ENCODE results near the gene MAOB.

Gene MAOB

DNA sequence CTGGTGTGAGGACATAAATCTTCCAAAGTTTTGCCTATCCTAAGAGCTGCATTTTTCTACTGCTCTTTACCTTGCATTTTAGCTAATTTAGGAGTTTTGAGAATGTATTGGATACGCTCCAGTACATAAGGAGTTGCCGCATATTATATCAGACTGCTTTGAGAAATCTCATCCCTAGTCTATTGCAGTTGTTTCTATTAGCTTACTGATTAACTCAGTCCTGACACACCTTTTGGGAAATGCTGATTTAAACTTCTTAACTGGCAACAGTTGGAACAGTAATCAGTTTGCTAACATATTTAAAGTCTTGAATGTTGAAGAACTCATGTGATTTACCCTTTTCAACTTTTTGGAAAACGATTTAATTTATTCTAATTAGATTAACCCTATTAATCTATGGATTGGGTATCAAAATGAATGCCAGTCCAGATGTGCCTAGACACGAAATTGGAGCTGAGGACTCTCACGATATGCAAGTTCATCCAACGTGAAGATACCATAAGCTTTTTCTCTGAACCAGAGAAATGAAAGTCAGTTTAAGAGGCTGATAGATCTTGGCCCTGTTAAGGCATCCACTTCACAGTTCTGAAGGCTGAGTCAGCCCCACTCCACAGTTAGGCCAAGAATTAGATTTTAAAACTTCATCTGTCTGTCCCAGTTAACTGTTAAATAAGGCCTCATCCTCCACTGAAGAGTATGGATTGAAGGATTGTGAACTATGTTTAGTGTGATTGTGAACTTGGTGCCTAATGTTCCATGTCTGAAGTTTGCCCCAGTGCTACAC lies 136.1 kb downstream of the MAOB start:
- intact Hi-C loops (cut with DNase I; ENCODE audit: low total_unique reads) = no loop called here

DNA sequence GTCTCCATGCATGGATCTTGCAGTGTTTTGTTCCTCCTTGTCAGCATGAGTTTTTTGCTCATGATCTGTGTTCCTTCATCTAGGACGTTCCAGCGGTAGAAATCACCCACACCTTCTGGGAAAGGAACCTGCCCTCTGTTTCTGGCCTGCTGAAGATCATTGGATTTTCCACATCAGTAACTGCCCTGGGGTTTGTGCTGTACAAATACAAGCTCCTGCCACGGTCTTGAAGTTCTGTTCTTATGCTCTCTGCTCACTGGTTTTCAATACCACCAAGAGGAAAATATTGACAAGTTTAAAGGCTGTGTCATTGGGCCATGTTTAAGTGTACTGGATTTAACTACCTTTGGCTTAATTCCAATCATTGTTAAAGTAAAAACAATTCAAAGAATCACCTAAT lies 138.0 kb downstream of the MAOB start:
- no peaks in the 10 kb centered on the region for H3K9me3 ChIP-seq
- no peak for DNase-seq
- TF ChIP-seq, protein P1, sequence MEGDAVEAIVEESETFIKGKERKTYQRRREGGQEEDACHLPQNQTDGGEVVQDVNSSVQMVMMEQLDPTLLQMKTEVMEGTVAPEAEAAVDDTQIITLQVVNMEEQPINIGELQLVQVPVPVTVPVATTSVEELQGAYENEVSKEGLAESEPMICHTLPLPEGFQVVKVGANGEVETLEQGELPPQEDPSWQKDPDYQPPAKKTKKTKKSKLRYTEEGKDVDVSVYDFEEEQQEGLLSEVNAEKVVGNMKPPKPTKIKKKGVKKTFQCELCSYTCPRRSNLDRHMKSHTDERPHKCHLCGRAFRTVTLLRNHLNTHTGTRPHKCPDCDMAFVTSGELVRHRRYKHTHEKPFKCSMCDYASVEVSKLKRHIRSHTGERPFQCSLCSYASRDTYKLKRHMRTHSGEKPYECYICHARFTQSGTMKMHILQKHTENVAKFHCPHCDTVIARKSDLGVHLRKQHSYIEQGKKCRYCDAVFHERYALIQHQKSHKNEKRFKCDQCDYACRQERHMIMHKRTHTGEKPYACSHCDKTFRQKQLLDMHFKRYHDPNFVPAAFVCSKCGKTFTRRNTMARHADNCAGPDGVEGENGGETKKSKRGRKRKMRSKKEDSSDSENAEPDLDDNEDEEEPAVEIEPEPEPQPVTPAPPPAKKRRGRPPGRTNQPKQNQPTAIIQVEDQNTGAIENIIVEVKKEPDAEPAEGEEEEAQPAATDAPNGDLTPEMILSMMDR (IDR thresholded peaks at IDR 0.05) = no peak
- H3K36me3 ChIP-seq = peaks cover 7 to 29% (median 20%) of the 10 kb centered on the region in 3 donors
- intact Hi-C loops (cut with DNase I; ENCODE audit: low total_unique reads) = loop anchor here (5.0 kb wide), 1 partner anchor 87 kb away; the partner anchor contains the start of gene MAOA
- peaks cover 0 to 22% (median 0%) of the 10 kb centered on the region in 4 donors for H3K4me1 ChIP-seq
- H3K27ac ChIP-seq = no peak overlapping the region
- H3K4me3 ChIP-seq = no peak overlapping the region
- no peaks in the 10 kb centered on the region for H3K27me3 ChIP-seq

More for the DNA sequence above, 136.1 kb downstream of the MAOB start:
- H3K4me3 ChIP-seq = no peak overlapping the region
- peaks cover 0 to 21% (median 0%) of the 10 kb centered on the region in 4 donors for H3K4me1 ChIP-seq
- no peaks in the 10 kb centered on the region for H3K27me3 ChIP-seq
- no peak overlapping the region for H3K27ac ChIP-seq
- H3K9me3 ChIP-seq = no peaks in the 10 kb centered on the region
- DNase-seq = no peak
- TF ChIP-seq, protein P1 (IDR thresholded peaks at IDR 0.05) = no peak
- peaks cover 2 to 25% (median 20%) of the 10 kb centered on the region in 3 donors for H3K36me3 ChIP-seq

DNA sequence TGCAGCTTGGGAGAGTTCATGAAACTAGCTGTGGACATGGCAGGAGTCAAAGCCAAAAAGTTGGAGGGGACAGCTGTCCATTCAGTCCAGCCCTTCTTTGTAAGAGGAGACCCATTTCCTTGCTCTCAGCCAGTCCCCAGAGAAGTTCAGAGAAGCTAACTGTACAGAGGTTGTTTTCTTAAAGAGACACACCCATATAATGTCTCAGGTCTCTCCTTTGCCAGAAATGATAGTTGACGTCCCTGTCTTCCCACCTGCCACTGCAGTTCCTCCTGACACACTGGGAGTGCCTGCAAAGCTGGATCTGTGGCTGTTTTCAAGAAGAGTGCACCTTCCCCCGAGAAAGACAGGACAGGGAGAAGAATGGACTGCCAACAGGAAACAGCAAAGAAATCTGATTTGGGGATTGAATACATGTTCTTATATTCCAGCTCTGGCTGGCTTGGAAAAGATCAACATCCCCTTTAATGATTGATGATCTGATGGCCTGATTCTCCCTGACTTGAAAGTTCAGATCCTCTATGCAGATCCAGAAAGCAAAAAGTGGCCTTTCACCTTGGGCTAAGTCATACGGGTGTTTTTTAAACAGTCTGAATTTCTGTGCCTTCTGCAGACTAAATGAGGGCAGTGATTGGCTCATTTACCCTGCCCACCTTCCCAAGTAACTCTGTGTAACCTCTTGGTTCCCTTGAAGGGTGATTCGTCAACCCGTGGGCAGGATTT lies 139.0 kb downstream of the MAOB start:
- TF ChIP-seq, protein P1 (IDR thresholded peaks at IDR 0.05) = no peak
- peaks cover 7 to 29% (median 20%) of the 10 kb centered on the region in 3 donors for H3K36me3 ChIP-seq
- no peak for DNase-seq
- H3K9me3 ChIP-seq = no peaks in the 10 kb centered on the region
- peak overlapping the region in 1 of 2 donors; percentile 43 for H3K27ac ChIP-seq
- intact Hi-C loops (cut with DNase I; ENCODE audit: low total_unique reads) = loop anchor here (5.0 kb wide), 1 partner anchor 86 kb away; the partner anchor contains the start of gene MAOA
- H3K27me3 ChIP-seq = no peaks in the 10 kb centered on the region
- H3K4me1 ChIP-seq = peaks cover 0 to 22% (median 0%) of the 10 kb centered on the region in 4 donors
- no peak overlapping the region for H3K4me3 ChIP-seq

DNA sequence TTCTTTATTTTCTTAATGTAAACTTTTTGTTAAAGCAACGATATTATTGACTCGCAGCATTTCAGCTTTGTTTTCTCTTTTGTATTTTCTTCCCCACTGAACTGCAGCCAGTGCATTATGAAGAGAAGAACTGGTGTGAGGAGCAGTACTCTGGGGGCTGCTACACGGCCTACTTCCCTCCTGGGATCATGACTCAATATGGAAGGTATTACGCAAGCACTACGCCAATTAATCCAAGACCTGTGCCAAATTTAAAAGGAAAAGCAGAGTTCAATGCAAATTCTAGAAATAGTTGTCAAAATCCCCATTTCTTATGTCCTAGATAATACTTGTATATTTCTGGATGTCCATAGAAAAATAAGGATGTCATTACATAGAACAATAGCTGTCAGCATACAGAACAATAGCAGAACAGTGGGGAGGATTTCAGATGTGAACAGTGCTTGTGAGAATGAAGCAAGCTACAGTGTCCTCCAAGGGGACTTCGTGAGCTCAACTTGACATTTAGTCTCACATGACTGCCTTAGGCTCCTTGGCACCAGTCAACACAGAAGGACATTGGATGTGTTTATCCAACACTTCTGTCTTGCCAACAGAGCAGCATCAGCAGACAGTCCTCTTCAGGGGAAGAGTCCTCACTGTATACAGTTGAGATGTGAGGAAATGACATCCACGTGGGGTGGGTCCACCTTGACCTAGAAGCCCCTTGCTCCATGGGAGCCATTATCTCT lies 140.2 kb downstream of the MAOB start:
- peak in 1 of 2 donors; percentile 23 for DNase-seq
- no peak overlapping the region for H3K4me3 ChIP-seq
- H3K9me3 ChIP-seq = no peaks in the 10 kb centered on the region
- peak overlapping the region; percentile 29 to 43 for H3K27ac ChIP-seq
- intact Hi-C loops (cut with DNase I; ENCODE audit: low total_unique reads) = loop anchor here (5.0 kb wide), 1 partner anchor 85 kb away; the partner anchor contains the start of gene MAOA
- peaks cover 16 to 29% (median 22%) of the 10 kb centered on the region in 3 donors for H3K36me3 ChIP-seq
- TF ChIP-seq, protein P1 (IDR thresholded peaks at IDR 0.05) = no peak
- H3K27me3 ChIP-seq = no peaks in the 10 kb centered on the region
- H3K4me1 ChIP-seq = peaks cover 0 to 22% (median 0%) of the 10 kb centered on the region in 4 donors

DNA sequence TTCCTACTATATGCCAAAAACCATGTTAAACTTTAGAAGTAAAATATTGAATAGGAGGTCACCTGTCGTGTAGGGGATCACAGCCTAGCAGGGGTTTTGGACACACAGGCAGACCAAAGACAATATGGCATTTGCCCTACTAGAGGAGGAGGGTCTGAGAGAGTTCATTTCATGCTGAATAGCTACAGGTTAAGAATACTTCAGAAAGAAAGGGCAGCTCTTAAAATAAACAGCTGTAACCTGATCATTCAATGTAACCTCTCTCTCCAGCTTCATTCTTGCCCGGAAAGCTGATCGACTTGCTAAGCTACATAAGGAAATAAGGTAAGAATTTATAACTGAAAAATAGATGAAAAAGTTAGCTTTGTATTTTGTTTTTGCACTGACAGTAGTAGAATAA lies 146.3 kb downstream of the MAOB start:
- no peak overlapping the region for H3K4me3 ChIP-seq
- intact Hi-C loops (cut with DNase I; ENCODE audit: low total_unique reads) = no loop called here
- no peak overlapping the region for H3K27ac ChIP-seq

More for the DNA sequence above, 146.3 kb downstream of the MAOB start:
- H3K36me3 ChIP-seq = peaks cover 25 to 46% (median 26%) of the 10 kb centered on the region in 3 donors
- no peak for DNase-seq
- H3K4me1 ChIP-seq = peaks cover 0 to 4% (median 0%) of the 10 kb centered on the region in 4 donors
- TF ChIP-seq, protein P1 (IDR thresholded peaks at IDR 0.05) = no peak
- no peaks in the 10 kb centered on the region for H3K9me3 ChIP-seq
- H3K27me3 ChIP-seq = no peaks in the 10 kb centered on the region

Measured in tibial artery (tissue), 4 donors.